KOPT-K1 (cell line): Measurements from ENCODE around the gene THSD4.

Experiments
- H3K27ac ChIP-seq: fragments of 200-600 bp; sonication (generic); 2 replicates; pipeline ENCODE4 v1.5.1; 2016; ENCODE audit warnings: antibody characterized with exemption, mild to moderate bottlenecking, low read depth, low read length; ENCODE audit not compliant: poor library complexity, severe bottlenecking
- H3K36me3 ChIP-seq: fragments of 200-600 bp; sonication (generic); 2 replicates; pipeline ENCODE4 v1.5.1; 2017; ENCODE audit warnings: antibody characterized with exemption, mild to moderate bottlenecking, low read length, moderate library complexity; ENCODE audit not compliant: insufficient read depth
- H3K9me3 ChIP-seq: fragments of 200-600 bp; sonication (generic); 2 replicates; pipeline ENCODE4 v1.5.1; 2017; ENCODE audit warnings: antibody characterized with exemption, low read length, mild to moderate bottlenecking; ENCODE audit not compliant: insufficient read depth, poor library complexity, severe bottlenecking

THSD4 gene

DNA sequence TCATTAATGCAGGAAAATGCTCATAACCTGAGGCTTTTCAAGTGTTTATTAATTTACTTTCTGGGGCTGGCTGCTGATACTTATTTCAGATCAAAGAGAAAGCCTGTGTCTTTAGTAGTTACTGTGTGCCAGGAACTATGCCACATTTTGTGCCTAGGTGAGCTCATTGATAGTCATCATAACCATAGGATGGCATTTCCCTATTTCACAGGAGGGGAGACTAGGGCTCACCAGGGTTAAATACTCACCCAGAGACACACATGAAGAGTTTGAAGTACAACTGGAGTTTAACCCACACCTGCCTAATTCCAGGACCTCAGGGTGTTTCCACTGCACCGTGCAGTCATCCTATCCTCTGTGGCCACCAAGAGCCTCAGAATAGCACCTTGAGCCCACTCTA, 430.7 kb downstream of the THSD4 start:
- H3K9me3 ChIP-seq, result no peaks in the 10 kb centered on the region
- H3K36me3 ChIP-seq, result no peaks in the 10 kb centered on the region
- H3K27ac ChIP-seq, result no peak overlapping the region

- H3K36me3 ChIP-seq, result no peaks in the 10 kb centered on the region
- H3K9me3 ChIP-seq, result no peaks in the 10 kb centered on the region
- no peak overlapping the region for H3K27ac ChIP-seq
These were observed 431.7 kb downstream of the THSD4 start for GRCh38 chr15:71547011-71547410.

DNA sequence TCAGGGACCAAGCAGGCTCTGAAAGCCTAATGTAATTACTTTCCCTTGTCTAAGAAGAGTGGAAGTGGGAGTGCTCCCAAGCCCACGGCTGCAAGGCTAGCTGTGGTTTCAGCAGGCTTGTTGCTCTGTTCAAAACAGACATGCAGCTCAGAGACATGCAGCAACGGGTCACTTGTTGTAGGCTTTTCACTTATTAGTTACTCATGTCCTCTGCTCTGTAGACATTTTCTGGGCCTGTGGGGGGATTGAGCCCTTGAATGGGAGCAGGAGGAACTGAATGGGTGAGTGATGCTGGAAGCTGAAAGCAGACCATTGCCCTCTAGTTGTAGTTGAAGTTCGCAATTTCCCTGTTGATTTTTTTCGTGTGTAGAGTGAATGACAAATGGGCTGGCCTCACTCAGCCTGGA, 433.1 kb downstream of the THSD4 start:
- Histone ChIP-seq H3K27ac (no peak overlapping the region), H3K9me3 (no peaks in the 10 kb centered on the region), H3K36me3 (no peaks in the 10 kb centered on the region)

DNA sequence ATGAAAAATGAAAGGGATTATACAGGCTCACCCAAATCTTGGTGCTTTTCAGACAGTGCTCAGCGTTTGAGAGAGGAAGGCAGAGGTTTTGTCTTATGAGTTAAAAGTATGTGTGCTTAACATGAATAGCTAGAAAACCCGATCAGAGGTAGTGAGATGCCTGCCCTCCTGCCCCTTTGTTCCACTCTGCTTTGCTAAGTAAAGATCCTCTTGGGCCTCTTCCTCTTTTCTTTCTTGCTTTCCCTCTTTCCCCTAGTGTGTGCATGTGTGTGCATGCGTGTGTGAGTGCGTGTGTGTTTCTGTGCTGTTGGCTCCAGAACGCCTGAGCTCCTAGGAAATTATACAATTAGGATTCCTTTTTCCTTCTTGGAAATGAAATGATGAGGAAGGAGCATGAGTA, 433.8 kb downstream of the THSD4 start:
- no peaks in the 10 kb centered on the region for H3K36me3 ChIP-seq
- no peaks in the 10 kb centered on the region for H3K9me3 ChIP-seq
- H3K27ac ChIP-seq, result no peak overlapping the region

DNA sequence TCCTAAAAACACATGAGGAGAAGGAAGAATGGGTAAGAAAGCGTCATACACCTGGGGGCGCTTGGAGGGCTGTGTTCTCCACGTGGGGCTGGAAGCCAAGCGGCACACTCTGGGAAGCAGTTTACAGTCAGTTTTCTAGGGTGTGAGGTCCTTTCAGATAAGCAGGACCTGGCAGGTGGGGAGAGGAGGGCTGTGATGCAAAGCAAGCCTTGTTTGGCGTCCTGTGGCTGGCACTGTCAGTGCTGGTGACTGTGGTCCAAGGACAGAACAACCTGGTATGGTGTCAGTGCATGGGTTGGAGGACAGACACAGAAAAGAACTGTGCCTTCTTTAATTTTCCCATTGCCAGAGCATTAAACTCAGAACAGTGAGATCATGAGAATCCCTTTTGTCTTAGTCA, 434.4 kb downstream of the THSD4 start:
- H3K27ac ChIP-seq, result no peak overlapping the region
- H3K36me3 ChIP-seq, result no peaks in the 10 kb centered on the region
- H3K9me3 ChIP-seq, result no peaks in the 10 kb centered on the region

DNA sequence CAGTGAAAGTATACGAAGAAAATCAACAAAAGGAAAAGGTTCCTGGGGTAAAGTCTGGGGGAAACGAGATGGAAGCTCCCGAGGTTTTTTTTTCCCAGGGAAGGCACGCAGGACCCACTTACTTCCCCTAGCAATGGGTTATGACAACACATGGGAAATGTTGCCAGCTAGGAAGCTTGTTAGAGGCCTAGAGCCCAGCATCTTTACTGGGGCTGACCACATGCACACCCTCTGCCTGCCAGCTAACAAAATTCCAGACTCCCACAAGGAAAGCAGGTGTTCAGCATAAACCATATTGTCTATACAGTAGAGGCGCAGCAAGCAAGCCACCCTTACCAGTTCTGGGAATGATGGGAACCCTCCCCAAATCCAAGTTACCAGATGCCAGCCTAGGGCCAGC, 436.3 kb downstream of the THSD4 start:
- H3K27ac ChIP-seq, result no peak overlapping the region
- no peaks in the 10 kb centered on the region for H3K36me3 ChIP-seq
- H3K9me3 ChIP-seq, result no peaks in the 10 kb centered on the region

GRCh38 chr15:71559098-71559497, 443.8 kb downstream of the THSD4 start:
- H3K9me3 ChIP-seq, result no peaks in the 10 kb centered on the region
- no peak overlapping the region for H3K27ac ChIP-seq
- H3K36me3 ChIP-seq, result no peaks in the 10 kb centered on the region

- Histone ChIP-seq H3K36me3 (no peaks in the 10 kb centered on the region), H3K9me3 (no peaks in the 10 kb centered on the region), H3K27ac (no peak overlapping the region)
These were observed 444.3 kb downstream of the THSD4 start for GRCh38 chr15:71559616-71560015.

GRCh38 chr15:71562251-71562650, 447.0 kb downstream of the THSD4 start:
- no peaks in the 10 kb centered on the region for H3K9me3 ChIP-seq
- no peaks in the 10 kb centered on the region for H3K36me3 ChIP-seq
- no peak overlapping the region for H3K27ac ChIP-seq

DNA sequence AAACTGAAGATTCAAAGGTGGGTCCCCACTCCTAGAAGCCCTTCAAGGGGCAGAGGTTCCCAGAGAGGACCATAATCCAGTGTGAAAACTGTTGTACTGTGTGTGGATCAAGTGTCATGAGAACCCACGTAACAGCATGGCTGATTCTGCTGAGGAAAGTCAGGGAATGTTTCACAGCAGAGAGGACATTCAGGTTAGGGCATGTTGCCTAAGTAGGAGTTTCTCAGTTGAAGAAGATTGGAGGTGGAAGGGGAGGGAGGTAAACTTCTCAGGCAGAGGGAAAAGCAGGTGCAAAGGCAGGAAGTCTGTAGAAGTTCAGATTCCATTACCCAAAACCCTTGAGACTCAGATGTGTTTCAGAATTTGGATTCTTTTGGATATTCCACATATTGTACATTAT, 448.9 kb downstream of the THSD4 start:
- Histone ChIP-seq H3K27ac (no peak overlapping the region), H3K9me3 (no peaks in the 10 kb centered on the region), H3K36me3 (no peaks in the 10 kb centered on the region)

DNA sequence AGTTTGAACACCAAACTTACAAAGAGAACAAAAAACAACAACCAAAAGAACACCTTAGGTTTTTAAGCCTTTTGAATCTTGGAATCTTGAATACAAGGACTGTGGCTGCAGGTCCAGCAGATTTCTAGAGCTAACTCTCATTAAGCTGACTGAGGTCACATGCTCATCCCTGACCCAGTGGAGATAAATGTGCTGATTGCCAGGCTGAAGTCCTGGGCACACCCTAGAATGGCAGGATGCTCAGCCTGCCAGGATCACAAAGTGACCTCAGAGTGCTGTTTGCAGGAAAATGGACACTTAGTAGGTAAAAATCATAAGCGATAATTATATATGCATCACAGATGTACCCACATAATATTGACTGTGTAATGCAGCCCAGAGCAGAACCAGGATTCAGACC, 449.7 kb downstream of the THSD4 start:
- Histone ChIP-seq H3K27ac (no peak overlapping the region), H3K9me3 (no peaks in the 10 kb centered on the region), H3K36me3 (no peaks in the 10 kb centered on the region)

GRCh38 chr15:71565631-71566160, 450.4 kb downstream of the THSD4 start:
- H3K27ac ChIP-seq, result no peak overlapping the region
- no peaks in the 10 kb centered on the region for H3K9me3 ChIP-seq
- no peaks in the 10 kb centered on the region for H3K36me3 ChIP-seq

- Histone ChIP-seq H3K36me3 (no peaks in the 10 kb centered on the region), H3K27ac (no peak overlapping the region), H3K9me3 (no peaks in the 10 kb centered on the region)
These were observed 451.0 kb downstream of the THSD4 start for GRCh38 chr15:71566226-71566625.

GRCh38 chr15:71567173-71567572, 451.9 kb downstream of the THSD4 start:
- Histone ChIP-seq H3K27ac (no peak overlapping the region), H3K9me3 (no peaks in the 10 kb centered on the region), H3K36me3 (no peaks in the 10 kb centered on the region)

GRCh38 chr15:71568227-71568626, 453.0 kb downstream of the THSD4 start:
- Histone ChIP-seq H3K9me3 (no peaks in the 10 kb centered on the region), H3K36me3 (no peaks in the 10 kb centered on the region), H3K27ac (no peak overlapping the region)

DNA sequence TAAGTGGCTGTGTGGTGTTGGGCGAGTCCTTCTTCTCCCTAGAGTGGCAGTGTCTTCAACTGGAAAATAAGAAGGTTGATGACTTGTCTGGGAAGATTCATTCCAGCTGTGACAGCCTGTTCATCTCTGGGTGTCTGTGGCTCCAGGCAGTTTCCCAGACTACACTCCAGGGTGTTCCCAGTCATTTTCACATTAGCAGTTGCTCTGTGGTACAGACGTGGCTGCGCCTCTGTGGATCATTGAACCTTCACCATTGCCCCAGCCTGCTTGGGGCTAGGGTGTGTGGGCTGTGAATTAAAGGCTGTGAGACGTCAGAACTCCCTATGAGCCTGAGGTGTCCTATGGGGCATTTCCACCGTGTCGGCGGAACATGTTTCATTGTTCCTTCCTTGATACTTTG, 455.5 kb downstream of the THSD4 start:
- Histone ChIP-seq H3K36me3 (no peaks in the 10 kb centered on the region), H3K27ac (no peak overlapping the region), H3K9me3 (no peaks in the 10 kb centered on the region)

- Histone ChIP-seq H3K36me3 (no peaks in the 10 kb centered on the region), H3K9me3 (no peaks in the 10 kb centered on the region), H3K27ac (no peak overlapping the region)
These were observed 456.4 kb downstream of the THSD4 start for GRCh38 chr15:71571641-71572040.
